ENCODE results near the gene HLA-DOB. TPM values are rescaled to one million over a fixed set of nuclear protein-coding genes. Genes with fewer than 3 reads are reported as not detected.

Gene HLA-DOB
- total RNA-seq, 1 donor from 2014 or later: not detected

DNA sequence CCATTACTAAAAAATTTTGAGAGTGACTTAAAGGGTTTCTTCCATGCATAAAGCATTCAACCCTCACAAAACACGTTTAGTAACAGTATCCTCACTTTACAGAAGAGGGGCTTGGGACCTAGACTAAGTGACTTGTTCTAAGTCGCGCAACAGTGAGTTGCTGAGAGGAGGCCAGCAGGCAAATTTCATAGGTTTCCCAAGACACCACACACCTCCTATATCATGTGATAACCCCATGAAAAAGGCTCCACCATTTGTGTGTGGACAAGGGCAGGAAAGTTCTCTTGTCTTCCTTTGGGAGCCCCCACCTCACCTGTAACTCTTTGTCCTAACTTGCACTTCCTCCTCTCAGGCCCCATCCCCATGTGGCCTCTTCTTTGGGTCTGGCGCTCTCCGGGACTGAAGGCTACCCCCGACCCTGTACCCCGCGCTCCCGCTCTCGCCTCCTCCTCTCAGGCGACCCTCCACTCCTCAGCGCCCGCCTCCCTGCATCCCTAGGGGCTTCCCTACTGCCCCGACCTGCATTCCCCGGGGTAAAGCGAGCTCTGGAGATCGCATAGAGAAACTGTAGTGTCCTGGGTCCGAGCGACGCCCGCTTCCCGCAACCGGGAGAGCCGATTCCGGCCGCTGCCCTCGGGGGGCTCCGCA is 26.7 kb upstream of the HLA-DOB start:
- peak; percentile 16 for DNase-seq

DNA sequence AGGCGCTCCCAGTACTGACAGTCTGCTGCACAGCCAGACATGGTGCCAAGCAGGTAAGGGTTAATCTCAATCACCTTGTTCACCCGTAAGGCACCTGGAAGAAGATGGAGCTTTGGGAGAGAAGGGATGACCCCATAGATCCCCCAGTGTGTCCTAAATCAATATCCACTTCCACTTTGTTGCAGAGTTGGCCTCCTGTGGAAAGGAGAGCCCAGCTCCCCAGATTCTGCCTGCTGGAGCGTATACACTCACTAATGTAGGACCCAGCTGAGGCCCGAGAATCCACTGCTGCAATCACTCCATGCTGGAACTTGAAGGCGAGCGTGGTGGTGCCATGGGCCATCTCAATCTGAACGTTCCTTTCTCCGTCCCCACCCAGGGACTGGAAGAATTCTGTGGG is 25.9 kb upstream of the HLA-DOB start:
- no peak for DNase-seq

DNA sequence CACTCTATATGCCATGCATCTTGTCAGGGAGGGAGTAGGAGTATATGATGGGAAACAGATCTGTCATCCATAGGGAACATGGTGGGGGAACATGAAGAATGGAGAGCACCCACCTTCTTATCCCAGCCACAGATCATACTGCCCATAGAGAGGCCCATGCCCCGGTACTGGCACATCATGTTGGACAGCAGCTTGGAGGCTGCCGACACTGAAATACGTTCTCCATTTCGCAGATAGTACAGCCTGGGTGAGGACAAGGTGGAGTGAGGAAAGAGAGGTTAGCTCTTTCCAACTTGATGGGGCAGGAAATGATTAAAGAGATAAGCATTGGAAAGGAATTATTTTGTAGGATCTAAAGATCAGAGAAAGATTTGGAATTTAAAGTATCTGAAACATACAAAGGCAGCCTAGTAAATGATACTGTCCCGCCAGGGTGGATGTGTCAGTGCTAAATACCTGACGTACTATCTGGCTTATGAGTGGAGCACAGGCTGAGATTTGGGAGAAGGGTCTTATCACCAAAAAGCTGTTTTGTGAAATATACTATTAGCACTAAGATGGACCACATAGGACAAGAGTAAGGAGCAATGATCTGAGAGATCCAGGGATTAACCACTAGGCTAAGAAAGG is 25.3 kb upstream of the HLA-DOB start:
- DNase-seq: no peak

DNA sequence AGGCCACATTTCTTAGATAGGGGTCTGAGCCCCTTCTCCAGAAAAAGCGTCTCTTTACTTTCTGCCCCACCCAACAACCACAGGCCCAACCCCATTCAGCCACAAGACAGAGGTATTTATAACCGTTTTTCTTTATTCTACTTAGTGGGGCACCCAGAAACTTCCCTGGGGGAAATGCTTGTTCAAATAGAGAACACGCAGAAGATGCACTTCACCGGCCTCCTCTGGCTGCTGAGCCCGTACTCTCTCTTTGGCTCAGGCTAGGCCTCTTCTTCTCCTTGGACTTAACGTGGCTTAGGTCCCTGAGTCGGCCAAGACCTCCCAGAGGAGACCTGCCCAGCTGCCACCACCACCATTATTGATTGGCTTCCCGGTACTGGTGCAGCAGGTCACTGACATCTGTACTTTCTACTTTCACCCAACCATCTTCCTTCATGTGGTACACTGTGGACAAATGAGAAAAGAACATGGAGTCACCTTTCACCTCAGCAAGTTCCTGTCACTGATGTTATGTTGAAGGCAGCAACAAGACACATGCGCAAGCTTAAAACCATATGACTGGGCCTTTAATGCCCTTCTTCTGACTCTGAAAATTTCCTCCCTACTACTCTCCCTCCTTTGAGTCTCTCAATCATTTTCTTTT is 23.9 kb upstream of the HLA-DOB start:
- DNase-seq: no peak

DNA sequence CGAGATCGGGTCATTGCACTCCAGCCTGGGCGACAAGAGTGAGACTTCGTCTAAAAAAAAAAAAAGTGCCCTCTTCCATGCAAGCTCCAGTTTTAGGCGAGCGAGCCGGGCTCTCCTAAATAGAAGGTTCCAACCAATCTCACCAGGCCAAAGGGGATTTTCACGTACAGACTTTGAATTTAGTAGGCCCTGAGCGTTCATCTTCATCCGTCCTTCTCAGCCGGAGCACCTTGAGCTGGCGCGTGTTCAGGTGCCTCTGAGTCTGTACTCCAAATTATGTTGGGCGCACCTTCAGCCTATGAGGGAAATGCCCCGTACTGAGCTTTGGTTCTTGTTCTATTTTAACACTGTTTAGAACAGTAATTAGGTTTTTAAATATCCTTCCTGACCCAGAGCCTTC is 22.6 kb upstream of the HLA-DOB start:
- no peak for DNase-seq

DNA sequence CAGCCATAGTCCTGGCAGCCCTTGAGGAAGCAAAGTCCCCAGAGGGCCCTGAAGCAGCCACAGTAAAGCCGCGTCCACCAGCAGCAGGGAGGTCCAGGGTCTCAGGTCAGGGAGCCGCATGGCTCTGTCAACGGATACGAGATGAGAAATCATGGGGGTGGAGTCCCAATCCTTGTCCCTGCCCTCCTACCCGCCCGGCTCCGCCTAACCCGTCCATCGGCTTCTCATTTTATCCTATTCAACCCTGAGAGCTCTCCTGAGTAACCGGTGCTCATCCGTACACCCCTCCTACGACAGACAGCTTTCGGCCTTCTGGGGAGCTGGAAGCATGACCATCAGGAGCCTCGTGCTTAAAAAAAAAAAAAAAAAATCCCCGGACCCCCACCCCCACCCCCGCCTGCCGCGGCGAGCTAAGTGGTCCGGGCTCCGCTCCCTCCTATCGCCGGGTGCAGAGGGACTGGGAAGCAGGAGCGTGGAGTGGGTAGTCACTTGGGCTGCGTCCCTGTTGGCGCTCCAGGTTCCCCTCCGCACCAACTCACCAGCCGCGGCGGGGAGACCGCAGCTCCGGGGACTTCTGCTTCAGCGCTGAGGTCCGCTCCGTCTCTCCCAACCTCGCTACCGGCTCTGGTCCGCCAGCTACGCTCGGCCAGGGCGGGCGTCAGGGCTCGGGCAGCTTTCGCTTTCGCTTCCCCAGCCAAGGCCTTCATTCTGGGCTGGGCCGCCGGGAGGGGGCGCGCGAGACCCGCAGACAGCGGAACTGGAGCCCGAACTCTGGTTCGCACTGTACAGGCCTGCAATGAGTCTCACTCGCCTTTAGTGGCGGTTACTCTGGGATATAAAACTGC is 21.5 kb upstream of the HLA-DOB start, which contains the start of gene TAP2:
Gene TAP2 (minus strand): TSS at position 626 of the 845 bp plus-strand sequence. CDS start 506 bp downstream, at position 120.
- peak; percentile 96 for DNase-seq

DNA sequence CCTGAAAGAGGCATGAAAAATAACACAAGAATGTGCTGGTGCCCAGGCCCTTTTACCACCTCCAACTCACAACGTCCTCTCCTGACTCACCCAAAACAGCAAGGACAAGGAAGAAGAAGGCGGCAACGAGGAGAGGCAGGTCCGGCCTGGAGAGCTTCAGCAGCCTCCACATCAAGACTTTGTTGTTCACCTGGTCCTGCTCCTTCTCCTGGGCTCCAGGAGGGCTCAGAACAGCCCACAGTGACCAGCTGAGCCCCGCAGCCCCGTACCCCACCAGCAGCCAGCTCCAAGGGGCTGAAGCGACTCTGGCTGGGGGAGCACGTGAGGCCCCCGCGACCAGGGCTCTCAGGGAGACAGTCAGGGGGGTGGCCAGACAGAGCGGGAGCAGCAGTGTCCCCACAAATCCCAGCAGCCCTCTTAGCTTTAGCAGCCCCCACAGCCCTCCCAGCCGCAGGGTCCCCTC is 20.9 kb upstream of the HLA-DOB start:
- DNase-seq: peak; percentile 17

DNA sequence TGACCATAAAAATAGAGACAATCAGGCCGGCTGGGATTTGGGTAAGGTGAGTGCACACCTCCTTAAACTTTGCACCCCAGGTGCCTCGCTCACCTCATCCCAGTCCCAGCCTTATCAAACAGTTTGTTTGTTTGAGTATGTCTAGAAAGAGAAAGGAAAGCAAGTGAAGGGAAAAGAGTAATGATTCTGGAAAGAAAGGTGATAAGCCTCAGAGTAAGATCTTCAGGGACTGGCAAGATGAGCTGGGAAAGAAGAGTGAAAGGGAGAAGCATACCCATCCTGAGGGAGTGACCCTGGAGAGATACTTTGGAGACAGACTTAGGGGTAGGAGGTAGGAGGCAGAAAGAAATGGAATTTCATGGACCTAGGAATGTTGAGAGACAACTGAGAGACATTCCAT is 20.1 kb upstream of the HLA-DOB start:
- DNase-seq: no peak

DNA sequence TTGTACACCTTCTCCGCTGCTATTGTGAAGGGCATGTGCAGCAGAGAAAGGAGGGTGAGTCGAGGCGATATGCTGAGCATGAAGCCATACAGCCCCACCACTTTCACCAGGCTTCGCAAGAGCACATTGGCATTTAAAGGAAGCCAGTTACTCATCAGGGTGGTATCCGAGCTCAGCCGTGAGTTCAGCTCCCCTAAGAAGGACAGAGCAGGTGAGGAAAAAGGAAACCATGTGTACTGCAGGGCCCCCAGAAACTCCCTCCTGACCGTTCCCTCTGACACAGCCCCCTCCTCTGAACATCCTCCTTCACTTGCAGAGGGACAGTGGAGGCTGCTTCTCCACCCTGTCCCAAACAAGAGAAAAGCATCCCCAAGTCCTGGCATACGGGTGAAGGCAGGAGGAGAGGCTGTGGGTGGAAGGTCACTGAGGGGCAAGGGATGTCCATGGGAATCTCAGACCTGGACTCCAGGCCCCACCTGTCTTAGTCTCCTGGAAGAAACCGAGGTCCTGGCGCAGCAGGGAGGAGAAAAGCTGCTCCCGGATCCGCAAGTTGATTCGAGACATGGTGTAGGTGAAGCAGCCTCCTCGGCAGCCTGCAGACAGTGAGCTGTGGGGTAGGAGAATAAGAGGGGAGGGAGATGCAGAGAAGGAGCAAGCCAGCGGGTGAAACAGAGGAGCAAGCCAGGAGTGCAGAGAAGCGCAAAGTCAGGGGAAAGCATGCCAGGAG is 18.5 kb upstream of the HLA-DOB start:
- DNase-seq: no peak

DNA sequence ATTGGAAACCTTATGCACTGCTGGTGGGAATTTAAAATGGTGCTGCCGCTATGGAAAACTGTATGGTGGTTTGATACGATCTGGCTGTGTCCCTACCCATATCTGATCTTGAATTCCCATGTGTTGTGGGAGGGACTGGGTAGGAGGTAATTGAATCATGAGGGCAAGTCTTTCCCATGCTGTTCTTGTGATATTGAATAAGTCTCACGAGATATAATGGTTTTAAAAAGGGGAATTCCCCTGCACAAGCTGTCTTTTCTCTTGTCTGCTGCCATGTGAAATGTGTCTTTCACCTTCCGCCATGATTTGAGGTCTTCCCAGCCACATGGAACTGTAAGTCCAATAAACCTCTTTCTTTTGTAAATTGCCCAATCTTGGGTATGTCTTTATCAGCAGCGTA is 16.9 kb upstream of the HLA-DOB start:
- DNase-seq: no peak

DNA sequence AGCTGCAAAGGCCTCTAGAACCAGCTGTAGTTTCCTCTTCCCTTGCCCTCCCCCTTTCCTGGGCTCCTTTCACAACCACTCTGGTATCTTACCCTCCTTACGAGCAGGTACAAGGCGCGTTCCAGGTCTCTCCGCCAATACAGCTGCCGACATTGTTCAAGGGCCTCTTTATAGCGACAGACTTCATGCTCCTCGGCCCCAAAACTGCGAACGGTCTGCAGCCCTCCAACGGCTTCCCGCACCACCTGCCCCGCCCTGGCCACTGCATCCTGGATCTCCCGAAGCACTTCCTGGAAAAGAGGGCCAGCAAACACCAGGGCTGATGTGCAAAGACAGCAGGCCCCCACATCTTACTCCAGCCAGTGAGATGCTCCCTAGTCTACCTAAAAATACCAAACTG is 15.7 kb upstream of the HLA-DOB start:
- DNase-seq: no peak

DNA sequence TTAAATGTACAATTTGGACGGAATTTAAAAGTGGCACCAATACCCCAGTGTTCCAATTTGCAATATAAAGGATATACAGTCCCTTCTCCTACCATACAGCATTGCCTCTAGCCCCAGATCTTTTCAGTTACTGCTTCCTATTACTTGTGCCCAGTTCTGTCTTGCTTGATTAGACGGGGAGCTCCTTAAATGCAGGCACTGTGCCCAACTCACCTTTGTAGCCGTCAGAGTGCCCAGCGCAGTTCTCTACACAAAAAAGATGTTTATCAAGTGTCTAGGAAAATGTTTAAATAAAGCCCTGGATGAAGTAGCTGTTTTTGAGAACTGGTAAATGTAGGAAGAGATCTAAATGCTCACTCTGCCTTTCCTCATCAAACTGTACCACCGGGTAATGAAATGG is 14.1 kb upstream of the HLA-DOB start:
- no peak for DNase-seq

DNA sequence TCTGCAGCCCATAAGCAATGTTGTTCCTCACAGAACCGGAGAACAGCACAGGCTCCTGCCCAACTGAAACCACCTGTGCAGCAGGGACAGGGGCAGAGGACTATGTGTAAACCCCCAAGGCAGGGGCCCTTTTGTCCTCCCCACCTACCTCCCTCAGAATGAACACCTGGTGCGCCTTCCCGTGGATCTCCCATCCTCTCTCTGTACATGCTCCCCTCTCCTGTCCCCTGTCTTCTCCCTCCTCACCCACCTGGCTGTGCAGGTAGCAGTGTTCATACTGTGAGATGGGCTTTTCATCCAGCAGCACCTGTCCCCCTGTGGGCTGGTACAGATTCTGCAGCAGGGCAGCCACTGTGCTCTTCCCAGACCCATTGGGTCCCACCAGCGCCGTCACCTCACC is 13.2 kb upstream of the HLA-DOB start:
- no peak for DNase-seq

DNA sequence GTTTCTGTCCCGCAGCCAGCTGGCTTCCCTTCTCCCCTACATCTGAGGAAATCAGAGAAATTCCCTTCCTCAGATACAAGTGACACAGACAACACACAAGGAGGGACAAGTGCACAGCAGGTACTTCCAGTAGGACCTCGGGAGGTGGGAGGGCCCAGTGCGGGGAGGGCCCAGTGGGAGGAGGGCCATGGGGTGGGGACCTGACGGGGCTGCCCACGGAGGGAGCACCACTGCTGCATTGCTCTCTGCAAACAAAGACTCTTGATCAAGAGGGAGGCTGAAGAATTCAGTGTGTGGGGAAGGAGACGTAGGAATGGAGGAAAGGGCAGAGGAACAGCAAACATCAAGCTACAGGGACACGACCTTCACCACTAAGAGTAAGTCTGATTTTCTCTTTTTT is 12.7 kb upstream of the HLA-DOB start:
- no peak for DNase-seq

DNA sequence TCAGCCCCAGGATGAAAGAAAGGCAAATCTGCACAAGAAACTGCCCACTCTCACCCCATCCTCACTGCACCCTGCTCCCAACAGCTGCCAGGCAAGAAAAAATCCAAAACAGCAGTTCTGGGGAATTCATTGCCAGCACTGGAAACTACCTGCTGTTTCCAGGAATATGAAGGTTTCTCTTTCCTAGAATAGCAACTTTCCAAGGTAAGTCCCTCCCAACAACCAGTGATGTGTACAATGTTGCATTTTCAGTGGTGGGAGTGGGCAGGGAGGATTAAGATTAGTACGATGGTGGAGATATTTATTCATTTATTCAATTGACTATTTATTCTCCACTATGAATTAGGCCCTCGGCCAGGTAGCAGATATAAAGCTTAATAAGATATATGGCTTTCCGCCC is 10.2 kb upstream of the HLA-DOB start:
- no peak for DNase-seq

DNA sequence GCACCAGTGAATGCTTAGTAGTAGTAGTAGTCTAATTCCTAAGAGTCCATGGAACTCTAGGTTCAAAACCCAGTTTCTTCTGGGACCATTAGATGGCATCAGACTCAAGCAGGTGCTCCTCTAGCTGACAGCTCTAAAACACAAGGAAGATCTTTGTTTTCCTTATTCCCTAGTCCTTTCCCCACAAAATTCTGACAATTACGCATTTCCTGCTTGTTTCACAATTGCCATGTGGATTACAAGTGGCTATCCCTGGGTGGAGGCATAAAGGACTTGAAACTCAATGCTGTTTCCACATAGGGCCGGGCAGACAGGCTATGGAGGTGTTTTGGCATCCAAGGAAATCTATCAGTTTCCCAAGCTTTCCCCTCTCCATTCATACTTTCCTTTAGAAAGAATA is 9.2 kb upstream of the HLA-DOB start:
- peak; percentile 60 for DNase-seq

DNA sequence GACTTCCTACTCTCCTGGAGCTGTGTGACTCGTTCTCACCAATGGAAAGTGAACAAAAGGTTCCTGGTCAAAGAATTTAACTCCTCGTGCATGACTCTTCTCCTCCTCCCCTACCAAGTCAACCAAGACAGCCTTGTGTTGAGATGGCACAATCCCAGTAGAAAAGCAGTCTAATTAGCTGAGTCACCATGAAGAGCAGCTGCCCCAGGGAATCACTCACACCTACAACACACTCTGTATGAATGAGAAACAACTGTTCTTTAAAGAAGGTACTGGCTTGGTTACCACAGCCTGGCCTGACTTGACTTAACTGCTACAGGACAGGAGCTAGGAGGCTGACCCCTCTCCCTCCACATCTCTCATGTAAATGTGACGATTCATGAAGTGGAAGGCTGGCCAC is 2.9 kb upstream of the HLA-DOB start:
- DNase-seq: no peak

DNA sequence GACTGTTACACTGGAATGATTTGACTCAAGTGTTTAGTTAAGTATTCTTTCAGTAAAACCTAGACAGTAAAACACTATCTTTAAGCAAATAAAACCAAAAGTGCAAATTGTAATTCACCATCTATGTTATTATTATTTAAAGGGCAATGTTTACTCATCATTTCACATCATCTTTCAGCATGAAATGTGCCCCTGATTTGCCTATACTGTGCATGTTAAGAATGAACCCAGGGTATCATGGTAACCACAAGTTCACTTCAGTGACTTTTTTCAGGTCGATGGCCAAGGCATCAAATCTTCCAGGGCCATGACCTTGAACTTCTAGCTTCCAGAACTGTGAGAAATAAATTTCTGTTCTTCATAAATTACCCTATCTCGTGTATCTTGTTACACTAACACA is 2.1 kb upstream of the HLA-DOB start:
- no peak for DNase-seq

DNA sequence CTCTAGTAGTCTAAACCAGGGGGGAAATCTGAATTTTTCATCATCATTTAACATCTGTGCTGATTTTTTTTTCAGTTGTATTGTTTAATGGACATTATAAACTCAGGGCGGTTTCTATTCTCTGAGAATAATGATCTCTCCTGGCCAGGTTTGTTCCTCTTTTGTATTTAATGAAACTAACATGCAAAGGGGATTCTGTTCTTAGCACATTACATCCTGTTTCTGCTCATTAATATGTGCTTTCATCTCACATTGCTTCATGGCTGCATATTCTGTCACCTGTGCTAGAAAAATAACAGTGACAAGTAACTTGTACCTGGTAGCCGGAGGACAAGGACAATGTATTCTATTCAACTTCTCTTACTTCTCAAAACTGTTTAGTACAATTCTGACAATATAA is 806 bp downstream of the HLA-DOB start:
- DNase-seq: no peak

DNA sequence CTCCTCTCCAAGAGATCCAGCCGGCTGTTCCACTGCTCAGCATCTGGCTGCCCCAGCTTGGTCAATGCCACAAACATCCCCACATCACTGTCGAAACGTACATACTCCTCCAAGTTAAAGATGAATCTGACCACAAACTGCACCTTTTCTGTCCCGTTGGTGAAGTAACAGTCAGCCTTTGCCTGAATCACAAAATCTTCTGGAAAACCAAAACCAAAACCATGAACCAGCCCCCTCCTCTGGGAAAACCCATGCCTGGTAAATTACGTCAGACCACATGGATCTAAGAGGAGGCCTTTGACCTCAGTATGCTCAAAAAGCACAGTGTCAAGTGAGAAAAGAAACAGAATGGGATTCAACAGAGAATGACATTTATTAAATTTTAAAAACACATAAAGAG is 1.7 kb downstream of the HLA-DOB start:
- no peak for DNase-seq

DNA sequence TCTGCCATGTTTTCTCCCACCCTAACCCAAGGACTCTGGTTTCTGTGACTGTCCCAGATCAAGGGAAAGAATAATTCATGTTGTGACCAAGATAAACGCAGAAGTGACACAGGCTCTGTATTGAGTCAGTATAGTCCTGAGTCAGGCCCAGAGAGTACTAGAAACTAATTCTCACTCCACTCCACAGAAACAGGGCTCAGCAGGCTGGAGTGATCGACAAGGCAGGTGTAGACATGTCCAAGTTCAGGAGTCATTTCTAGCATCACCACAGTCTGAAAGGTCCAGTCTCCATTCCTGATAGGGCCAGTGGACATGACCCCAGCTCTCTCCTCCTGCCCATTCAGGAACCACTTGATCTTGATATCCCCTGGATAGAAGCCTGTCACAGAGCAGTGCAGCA is 2.7 kb downstream of the HLA-DOB start:
- DNase-seq: no peak

DNA sequence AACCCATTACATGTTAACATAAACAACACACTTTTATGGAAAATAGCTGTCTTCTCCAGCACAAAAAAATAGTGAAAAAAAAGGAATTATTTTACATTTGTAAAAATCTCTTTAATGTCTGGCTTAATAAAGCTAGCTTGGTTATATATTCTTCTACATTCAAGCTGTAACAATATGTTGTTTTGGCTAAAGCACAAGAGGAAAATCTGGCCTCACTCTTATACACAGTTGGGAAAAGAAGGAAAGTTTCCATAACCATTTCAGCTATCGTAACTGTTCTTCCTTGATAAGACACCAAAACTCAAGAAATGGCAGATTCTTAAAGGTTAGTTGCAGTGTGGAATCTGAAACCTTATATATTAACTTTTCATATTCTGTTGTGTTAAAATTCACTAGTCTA is 7.6 kb downstream of the HLA-DOB start:
- DNase-seq: no peak
